SK-N-SH (cell line): ENCODE data around the gene PIEZO2. TPM values are rescaled to one million over a fixed set of nuclear protein-coding genes. Genes with fewer than 3 reads are reported as not detected.
A peak's percentile ranks its signal among the peaks of the same experiment; 100 is the strongest.

ENCODE experiments used
- CTCF ChIA-PET: fragments of 300-600, 350-600 bp; formaldehyde crosslinking; extraction: SDS; loops from one replicate; lab custom pipeline; 2021; lab: Yijun Ruan, JAX
- POLR2A ChIA-PET: fragments of 350-600 bp; sonication (Branson Sonifier 250); formaldehyde crosslinking; extraction: SDS; loops from one replicate; lab custom pipeline; 2020; ENCODE audit warnings: antibody characterized with exemption, inconsistent platforms; lab: Yijun Ruan, JAX
- DNase-seq: peaks from one replicate; pipeline ENCODE4 v3.0.0; 2012
- H2AFZ ChIP-seq: fragments of 200-600 bp; sonication (generic); 2 replicates; pipeline ENCODE4 v1.8.1; 2016; ENCODE audit warnings: antibody characterized with exemption, mild to moderate bottlenecking, low read depth
- H3F3A ChIP-seq: fragments of 200-600 bp; sonication (generic); replicated peaks from 2 replicates; pipeline ENCODE3; 2016; ENCODE audit warnings: antibody characterized with exemption, mild to moderate bottlenecking; ENCODE audit not compliant: insufficient read depth
- H3K27ac ChIP-seq, 2 experiments: fragments of 200-500 bp in 1 of 2; fragments of 200-600 bp in 1 of 2; sonication (Bioruptor generic) in 1 of 2; sonication (generic), shearing (Covaris generic) in 1 of 2; 2 replicates each; pipeline versions ENCODE4 v1.5.1 to v1.6.1; 2014 to 2016; ENCODE audit warnings: low read depth in 2 of 2, inconsistent platforms in 1 of 2, low read length in 1 of 2, mild to moderate bottlenecking in 1 of 2, mixed read lengths in 1 of 2
- H3K27me3 ChIP-seq: fragments of 200-600 bp; sonication (generic), shearing (Covaris generic); 2 replicates; pipeline ENCODE4 v1.6.1; 2016; ENCODE audit warnings: mixed run types; ENCODE audit not compliant: insufficient read depth
- H3K36me3 ChIP-seq, 2 experiments: fragments of 200-500 bp in 1 of 2; fragments of 200-600 bp in 1 of 2; sonication (Bioruptor generic) in 1 of 2; sonication (generic) in 1 of 2; replicated peaks in 1 of 2; 2 replicates each; pipeline versions ENCODE3 to v1.5.1; 2014 to 2016; ENCODE audit warnings: low read length in 1 of 2, mild to moderate bottlenecking in 1 of 2; ENCODE audit not compliant: insufficient read depth in 2 of 2, control insufficient read depth in 1 of 2
- H3K4me1 ChIP-seq, 2 experiments: fragments of 200-500 bp in 1 of 2; fragments of 200-600 bp in 1 of 2; sonication (Bioruptor generic) in 1 of 2; sonication (generic), shearing (Covaris generic) in 1 of 2; 2 replicates each; pipeline versions ENCODE4 v1.5.1 to v1.6.1; 2014 to 2016; ENCODE audit warnings: low read depth in 1 of 2, low read length in 1 of 2, mixed run types in 1 of 2; ENCODE audit not compliant: insufficient read depth in 2 of 2, control insufficient read depth in 1 of 2
- H3K4me2 ChIP-seq: fragments of 200-600 bp; sonication (generic), shearing (Covaris generic); 2 replicates; pipeline ENCODE4 v1.6.1; 2017; ENCODE audit warnings: mixed run types
- H3K4me3 ChIP-seq, 2 experiments: fragments of 200-500 bp in 1 of 2; fragments of 200-600 bp in 1 of 2; sonication (Bioruptor generic) in 1 of 2; sonication (generic), shearing (Covaris generic) in 1 of 2; 2 replicates each; pipeline versions ENCODE4 v1.5.1 to v1.8.1; 2014 to 2016; ENCODE audit warnings: low read depth in 2 of 2, inconsistent platforms in 1 of 2, low read length in 1 of 2, mild to moderate bottlenecking in 1 of 2, mixed read lengths in 1 of 2, moderate library complexity in 1 of 2
- H3K79me2 ChIP-seq: fragments of 200-600 bp; sonication (generic); 2 replicates; pipeline ENCODE4 v1.8.1; 2017; ENCODE audit warnings: mild to moderate bottlenecking; ENCODE audit not compliant: insufficient read depth
- H3K9ac ChIP-seq: fragments of 200-600 bp; sonication (generic); 2 replicates; pipeline ENCODE4 v1.6.1; 2017; ENCODE audit warnings: mixed run types
- H3K9me2 ChIP-seq: fragments of 200-600 bp; sonication (generic); 2 replicates; pipeline ENCODE4 v1.6.1; 2017; ENCODE audit warnings: mixed run types
- H3K9me3 ChIP-seq: fragments of 200-600 bp; sonication (generic); 2 replicates; pipeline ENCODE4 v1.6.1; 2017; ENCODE audit warnings: mixed run types, mild to moderate bottlenecking, moderate library complexity
- H4K20me1 ChIP-seq: fragments of 200-600 bp; sonication (generic); 2 replicates; pipeline ENCODE4 v1.6.1; 2017; ENCODE audit warnings: mild to moderate bottlenecking, mixed run types; ENCODE audit not compliant: insufficient read depth
- CTCF ChIP-seq: fragments of 200-600 bp; sonication (generic); IDR thresholded peaks from 2 replicates; pipeline ENCODE4 v1.6.1; 2017; ENCODE audit warnings: antibody characterized with exemption, mild to moderate bottlenecking, moderate library complexity
- FOSL2 ChIP-seq: IDR thresholded peaks from 2 replicates; pipeline ENCODE4 v1.4.0; 2012; ENCODE audit warnings: low read depth, mild to moderate bottlenecking, moderate library complexity, borderline replicate concordance
- FOXJ3 ChIP-seq: sonication (generic); formaldehyde crosslinking; IDR thresholded peaks from 2 replicates; pipeline ENCODE4 v1.5.1; 2020; ENCODE audit warnings: mild to moderate bottlenecking, missing genetic modification reagents
- MAX ChIP-seq: IDR thresholded peaks from 2 replicates; pipeline ENCODE4 v1.4.0; 2012; ENCODE audit warnings: low read depth
- MEF2A ChIP-seq: IDR thresholded peaks from 2 replicates; pipeline ENCODE4 v1.4.0; 2012; ENCODE audit warnings: low read depth, borderline replicate concordance
- MXI1 ChIP-seq: IDR thresholded peaks from 2 replicates; pipeline ENCODE4 v1.6.1; 2012; ENCODE audit warnings: mild to moderate bottlenecking, low read depth, low read length, improper control_type of control experiment
- RAD21 ChIP-seq: IDR thresholded peaks from 2 replicates; pipeline ENCODE4 v1.6.1; 2012; ENCODE audit warnings: mild to moderate bottlenecking, low read length
- REST ChIP-seq: IDR thresholded peaks from 2 replicates; pipeline ENCODE4 v1.6.1; 2012; ENCODE audit warnings: mild to moderate bottlenecking, low read depth, low read length, moderate library complexity
- RFX5 ChIP-seq: IDR thresholded peaks from 2 replicates; pipeline ENCODE4 v1.6.1; 2012; ENCODE audit warnings: mild to moderate bottlenecking, improper control_type of control experiment, low read length
- SMC3 ChIP-seq: IDR thresholded peaks from 2 replicates; pipeline ENCODE4 v1.6.1; 2012; ENCODE audit warnings: low read depth, low read length, improper control_type of control experiment
- TAF1 ChIP-seq: IDR thresholded peaks from 2 replicates; pipeline ENCODE4 v1.6.1; 2012; ENCODE audit warnings: low read depth, mild to moderate bottlenecking, low read length, moderate library complexity, borderline replicate concordance
- TCF12 ChIP-seq: IDR thresholded peaks from 2 replicates; pipeline ENCODE4 v1.4.0; 2012
- WGBS: methylation state at CpG from one replicate; pipeline ENCODE4 v1.1.6; 2017; ENCODE audit warnings: low lambda C conversion rate; 5-methylcytosine and 5-hydroxymethylcytosine counted together
- polyA plus RNA-seq, 3 experiments: library from polyadenylated mRNA; depleted of rRNA; stranded (reverse); fragments of >200 nt; gene quantifications; 2 replicates each; pipeline ENCODE4 v1.2.3, GENCODE V29; 2012

PIEZO2 gene
- polyA plus RNA-seq, 1 of the 3 experiments (the other 2 are of a cell fraction), result not detected

- ChIA-PET POLR2A (no interaction called here), CTCF (interaction anchor here (0.8 to 1.6 kb wide), 9 partner anchors 14 to 114 kb away, joined by 3 to 6 read pairs (median 3); no protein-coding TSS in a partner anchor)
- Histone ChIP-seq H4K20me1 (no peaks in the 10 kb centered on the region), H3K27me3 (peaks cover 15% of the 10 kb centered on the region), H3K4me3 (no peak overlapping the region; a peak in 1 of 4 replicates), H3K9me2 (no peaks in the 10 kb centered on the region), H3F3A (no peaks in the 10 kb centered on the region), H3K4me2 (no peak overlapping the region), H3K36me3 (no peaks in the 10 kb centered on the region), H3K79me2 (no peaks in the 10 kb centered on the region), H3K4me1 (no peaks in the 10 kb centered on the region), H3K27ac (no peak overlapping the region), H3K9me3 (no peaks in the 10 kb centered on the region), H2AFZ (no peak overlapping the region), H3K9ac (no peak overlapping the region)
- WGBS, result 2% methylated on average over 5 of the region's 5 CpGs
- TF ChIP-seq FOXJ3 (no peak), FOSL2 (no peak), CTCF (peak; percentile 76), SMC3 (peak; percentile 28; the same call in 1 of the 2 replicates), MEF2A (no peak), MAX (no peak), RAD21 (peak; percentile 53), MXI1 (no peak), TCF12 (no peak), TAF1 (no peak), REST (no peak), RFX5 (no peak)
- peak; percentile 34 for DNase-seq
Observed at GRCh38 chr18:10787293-10787901, 362.0 kb downstream of the PIEZO2 start.
